Islet of Langerhans (tissue), 1 donor: Measurements from ENCODE around the gene RAPGEF2.
"Not testable (repeated sequence)": the region's sequence is repeated elsewhere in the genome, so short reads cannot be mapped to it uniquely, and the experiment has no call there.

Source experiments
- FAIRE-seq: peaks from one replicate; lab custom pipeline; 2011; peaks lifted over from hg19 to GRCh38; lab: Jason Lieb, UNC

Gene RAPGEF2

GRCh38 chr4:159282329-159282728, 179.4 kb downstream of the RAPGEF2 start:
- peak; percentile 21 for FAIRE-seq

DNA sequence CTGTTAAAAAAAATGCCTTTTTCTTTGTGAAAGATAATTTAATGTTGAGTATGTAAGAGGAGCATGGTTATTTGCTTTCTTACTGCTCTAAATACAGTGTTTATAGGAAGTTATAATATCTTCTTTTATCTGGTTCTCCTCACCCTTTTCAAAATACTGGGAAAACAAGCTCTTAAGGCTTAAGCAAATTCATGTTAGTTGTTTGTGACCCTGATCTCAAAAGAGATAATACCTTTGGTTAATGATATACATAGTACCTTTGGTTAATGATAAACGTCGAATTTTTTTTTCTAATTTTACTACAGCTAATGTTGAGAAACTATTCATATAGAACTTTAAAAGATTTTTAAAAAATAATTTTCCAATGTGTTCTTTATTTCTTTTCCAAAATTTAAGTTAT, 180.1 kb downstream of the RAPGEF2 start:
- FAIRE-seq = peak; percentile 89

GRCh38 chr4:159283696-159284095, 180.8 kb downstream of the RAPGEF2 start:
- FAIRE-seq = peak; percentile 56

- FAIRE-seq = no peak
Measured at GRCh38 chr4:159284113-159284512, 181.2 kb downstream of the RAPGEF2 start.

GRCh38 chr4:159284733-159285132, 181.9 kb downstream of the RAPGEF2 start:
- no peak for FAIRE-seq

- FAIRE-seq = no peak
Measured at GRCh38 chr4:159287767-159288166, 184.9 kb downstream of the RAPGEF2 start.

DNA sequence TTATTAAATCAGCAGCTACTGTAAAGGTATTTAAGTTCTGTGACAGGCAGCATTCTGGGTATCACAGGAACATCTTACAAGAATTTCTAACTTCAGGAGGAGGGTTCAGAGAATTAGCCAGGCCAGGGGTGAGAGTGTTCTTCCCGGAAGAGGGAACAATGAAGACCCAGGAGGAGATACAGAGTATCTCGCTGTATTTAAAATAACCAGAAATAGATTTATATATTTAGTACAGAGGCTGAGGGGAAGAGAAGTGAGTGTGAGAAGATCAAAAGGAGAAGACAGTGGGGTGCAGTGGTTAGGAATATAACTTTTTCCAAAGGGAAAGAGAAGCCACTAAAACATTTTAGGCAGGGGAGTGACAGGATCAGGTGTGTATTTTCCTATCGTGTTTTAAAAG, 186.8 kb downstream of the RAPGEF2 start:
- no peak for FAIRE-seq

- no peak for FAIRE-seq
Measured at GRCh38 chr4:159290321-159291030, 187.6 kb downstream of the RAPGEF2 start.

DNA sequence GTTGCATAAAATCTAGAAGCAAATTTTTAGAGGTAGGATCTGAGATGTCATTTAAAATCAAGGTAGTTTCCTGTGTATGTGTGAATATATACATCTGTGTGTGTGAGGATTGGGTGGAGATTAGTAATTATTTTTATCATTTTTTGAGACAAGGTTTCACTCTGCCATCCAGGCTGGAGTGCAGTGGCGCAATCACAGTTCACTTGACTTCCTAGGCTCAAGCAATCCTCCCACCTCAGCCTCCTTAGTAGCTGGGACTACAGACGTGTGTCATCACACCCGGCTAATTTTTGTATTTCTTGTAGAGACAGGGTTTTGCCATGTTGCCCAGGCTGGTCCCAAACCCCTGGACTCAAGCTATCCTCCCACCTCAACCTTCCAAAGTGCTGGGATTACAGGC, 188.3 kb downstream of the RAPGEF2 start:
- FAIRE-seq = no peak

- no peak for FAIRE-seq
Measured at GRCh38 chr4:159292137-159292896, 189.4 kb downstream of the RAPGEF2 start.

- no peak for FAIRE-seq
Measured at GRCh38 chr4:159293811-159294515, 191.1 kb downstream of the RAPGEF2 start.

- peak; percentile 86 for FAIRE-seq
Measured at GRCh38 chr4:159296061-159296460, 193.2 kb downstream of the RAPGEF2 start.

GRCh38 chr4:159297091-159297490, 194.2 kb downstream of the RAPGEF2 start:
- no peak for FAIRE-seq

DNA sequence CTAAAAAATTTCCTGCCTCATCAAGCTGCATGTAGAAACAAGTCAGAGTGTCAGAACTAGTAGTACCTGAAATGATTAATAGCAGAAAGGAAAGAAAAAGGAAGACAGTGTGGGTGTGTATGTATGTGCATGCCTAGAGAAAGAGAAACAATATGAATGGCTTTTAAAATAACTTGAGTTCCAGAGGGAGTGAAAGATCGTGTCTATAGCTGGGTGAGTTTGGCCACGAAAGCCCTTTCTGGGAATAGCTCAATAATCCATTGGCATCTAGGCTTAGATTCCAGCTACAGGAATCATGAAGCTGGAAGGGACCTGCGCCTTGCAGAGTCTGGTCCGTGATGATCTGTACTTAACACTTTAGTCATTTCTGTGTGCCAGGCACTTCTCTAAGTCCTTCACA, 195.6 kb downstream of the RAPGEF2 start:
- no peak for FAIRE-seq

- no peak for FAIRE-seq
Measured at GRCh38 chr4:159303435-159303834, 200.6 kb downstream of the RAPGEF2 start.

DNA sequence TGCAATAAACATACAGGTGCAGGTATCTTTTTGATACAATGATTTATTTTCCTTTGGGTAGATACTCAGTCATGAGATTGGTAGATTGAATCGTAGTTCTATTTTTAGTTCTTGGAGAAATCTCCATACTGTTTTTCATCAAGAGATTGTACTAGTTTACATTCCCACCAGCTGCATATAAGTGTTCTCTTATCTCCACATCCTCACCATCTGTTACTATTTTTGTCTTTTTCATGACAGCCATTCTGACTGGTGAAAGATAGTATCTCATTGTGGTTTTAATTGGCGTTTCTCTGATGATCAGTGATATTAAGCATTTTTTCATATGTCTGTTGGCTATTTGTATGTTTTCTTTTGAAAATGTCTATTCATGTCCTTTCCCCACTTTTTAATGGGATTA, 202.2 kb downstream of the RAPGEF2 start:
- FAIRE-seq = no peak

DNA sequence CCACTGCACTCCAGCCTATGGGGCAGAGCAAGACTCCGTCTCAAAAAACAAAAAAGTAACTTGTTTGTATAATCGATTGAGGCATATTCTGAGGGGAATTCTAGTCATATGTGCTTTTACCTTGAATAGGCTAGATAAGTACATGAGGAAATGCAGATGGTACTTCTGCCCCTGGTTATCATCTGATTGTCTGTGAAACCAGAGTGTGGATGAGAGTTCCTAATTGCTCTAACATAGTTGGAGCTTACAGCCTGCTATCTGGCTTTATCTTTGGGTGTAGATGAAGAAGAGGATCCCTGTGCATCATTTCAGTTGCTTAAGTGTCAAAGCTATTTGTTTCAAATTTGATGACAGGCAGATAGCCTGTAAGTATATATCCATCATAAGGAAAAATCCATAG, 205.1 kb downstream of the RAPGEF2 start:
- no peak for FAIRE-seq

DNA sequence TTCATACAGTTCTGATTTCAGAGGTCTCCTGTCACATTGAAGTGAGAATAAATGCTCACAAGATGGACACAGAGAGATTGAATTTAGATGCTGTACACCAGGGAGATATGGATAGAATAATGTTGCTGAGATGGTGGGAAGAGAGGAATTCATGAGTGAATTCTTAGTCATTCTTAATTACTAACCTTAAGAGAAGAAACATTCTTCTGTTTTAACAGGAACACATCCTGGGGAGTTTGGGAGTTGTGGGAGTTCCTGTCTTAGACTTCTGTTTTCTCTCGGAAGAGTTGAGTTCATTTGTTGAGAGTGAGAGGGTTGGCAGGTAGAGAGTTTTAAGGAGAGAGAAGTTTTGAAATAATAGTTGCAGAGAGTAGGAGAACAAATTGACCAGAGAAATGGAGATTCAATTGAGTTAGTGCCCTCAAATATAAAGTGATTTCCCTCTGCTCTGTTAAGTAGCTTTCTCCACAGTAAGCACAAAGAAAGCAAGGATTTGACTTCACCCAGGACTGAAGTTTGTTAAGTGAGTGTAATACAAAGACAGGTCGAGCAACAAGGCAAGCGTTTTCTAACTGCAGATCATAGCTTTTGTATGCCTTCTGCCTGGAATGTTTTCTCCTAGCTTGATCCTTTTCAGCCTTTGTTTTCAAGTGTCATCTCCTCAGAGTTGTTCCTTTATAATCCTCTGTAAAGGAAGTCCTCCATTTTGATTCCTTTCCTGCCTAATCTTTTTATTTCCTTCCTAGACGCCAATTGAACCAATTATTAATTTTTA, 205.9 kb downstream of the RAPGEF2 start:
- no peak for FAIRE-seq

- peak; percentile 27 for FAIRE-seq
Measured at GRCh38 chr4:159312236-159312635, 209.4 kb downstream of the RAPGEF2 start.

DNA sequence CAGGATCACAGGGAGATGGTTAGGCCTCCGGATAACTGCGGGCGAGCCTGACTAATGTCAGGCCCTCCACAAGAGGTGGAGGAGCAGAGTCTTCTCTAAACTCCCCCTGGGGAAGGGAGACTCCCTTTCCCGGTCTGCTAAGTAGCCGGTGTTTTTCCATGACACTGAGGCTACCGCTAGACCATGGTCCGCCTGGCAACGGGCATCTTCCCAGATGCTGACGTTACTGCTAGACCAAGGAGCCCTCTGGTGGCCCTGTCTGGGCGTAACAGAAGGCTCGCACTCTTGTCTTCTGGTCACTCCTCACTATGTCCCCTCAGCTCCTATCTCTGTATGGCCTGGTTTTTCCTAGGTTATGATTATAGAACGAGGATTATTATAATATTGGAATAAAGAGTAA, 213.0 kb downstream of the RAPGEF2 start:
- not testable (repeated sequence) for FAIRE-seq

- no peak for FAIRE-seq
Measured at GRCh38 chr4:159317203-159317602, 214.3 kb downstream of the RAPGEF2 start.

DNA sequence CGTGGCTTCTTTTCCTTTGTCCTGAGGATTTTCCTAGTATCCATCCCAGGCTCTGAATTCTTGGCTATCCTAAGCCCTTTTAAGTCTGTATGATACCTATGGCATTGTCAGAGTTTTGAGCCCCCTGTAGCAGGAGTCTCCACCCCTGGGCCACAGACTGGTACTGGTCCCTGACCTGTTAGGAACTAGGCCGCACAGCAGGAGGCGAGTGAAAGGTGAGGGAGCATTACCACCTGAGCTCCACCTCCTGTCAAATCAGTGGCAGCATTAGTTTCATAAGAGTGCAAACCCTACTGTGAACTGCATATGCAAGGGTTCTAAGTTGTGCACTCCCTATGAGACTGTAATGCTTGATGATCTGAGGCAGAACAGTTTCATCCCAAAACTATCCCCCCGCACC, 216.1 kb downstream of the RAPGEF2 start:
- no peak for FAIRE-seq
